ENCODE results near the gene OARD1.

OARD1 gene

GRCh38 chr6:41047745-41048732, 24.1 kb downstream of the OARD1 start:
- H3K4me1 ChIP-seq (ENCODE audit: control insufficient read depth, insufficient read depth, low read length) = no peaks in the 10 kb centered on the region
- TF ChIP-seq ZBTB44 (tag by site-specific recombination; IDR thresholded peaks at IDR 0.05) = no peak
- no peak for TF ChIP-seq ZNF223 (tag by site-specific recombination; IDR thresholded peaks at IDR 0.05)
- no peak for TF ChIP-seq HOXA7 (CRISPR knock-in tag; IDR thresholded peaks at IDR 0.05; ENCODE audit: borderline replicate concordance)
- TF ChIP-seq GLIS2 (tag by site-specific recombination; IDR thresholded peaks at IDR 0.05) = no peak
- TF ChIP-seq ZNF112 (tag by site-specific recombination; IDR thresholded peaks at IDR 0.05) = no peak
- TF ChIP-seq ZNF571 (tag by site-specific recombination; IDR thresholded peaks at IDR 0.05) = no peak
- TF ChIP-seq ZNF707 (tag by site-specific recombination; IDR thresholded peaks at IDR 0.05) = no peak
- TF ChIP-seq ZFP69B (tag by site-specific recombination; IDR thresholded peaks at IDR 0.05) = no peak
- no peak for TF ChIP-seq ZNF544 (tag by site-specific recombination; IDR thresholded peaks at IDR 0.05)
- TF ChIP-seq ZNF776 (tag by site-specific recombination; IDR thresholded peaks at IDR 0.05; ENCODE audit: borderline replicate concordance) = no peak
- no peak for TF ChIP-seq ZNF521 (tag by site-specific recombination; IDR thresholded peaks at IDR 0.05)
- no peak for TF ChIP-seq ZNF169 (tag by site-specific recombination; IDR thresholded peaks at IDR 0.05)
- no peak for TF ChIP-seq KLF16 (tag by site-specific recombination; IDR thresholded peaks at IDR 0.05)
- TF ChIP-seq ZNF19 (tag by site-specific recombination; IDR thresholded peaks at IDR 0.05; ENCODE audit: low read depth) = no peak
- TF ChIP-seq MYNN (tag by site-specific recombination; IDR thresholded peaks at IDR 0.05; ENCODE audit: borderline replicate concordance) = no peak
- no peak for TF ChIP-seq ZNF362 (tag by site-specific recombination; IDR thresholded peaks at IDR 0.05)
- TF ChIP-seq ZSCAN18 (tag by site-specific recombination; IDR thresholded peaks at IDR 0.05) = no peak
- no peak for TF ChIP-seq TRIM28 (IDR thresholded peaks at IDR 0.05; ENCODE audit: borderline replicate concordance, low read length)
- no peak for TF ChIP-seq RBAK (tag by site-specific recombination; IDR thresholded peaks at IDR 0.05)
- H3K9me3 ChIP-seq (ENCODE audit: control insufficient read depth, insufficient read depth, low read depth, low read length) = no peaks in the 10 kb centered on the region
- no peak overlapping the region for H3K4me3 ChIP-seq (ENCODE audit: low read depth, low read length)
- CTCF ChIA-PET = interaction anchor here (1.5 to 10.6 kb wide), 3 partner anchors 9 to 23 kb away, joined by 3 to 100 read pairs (median 12); partner anchors contain the start of genes TSPO2 and UNC5CL
- no peaks in the 10 kb centered on the region for H3K36me3 ChIP-seq (ENCODE audit: control insufficient read depth in 2 of 2, insufficient read depth in 1 of 2, low read length in 2 of 2)
- POLR2A ChIA-PET = no interaction called here
- no peak overlapping the region for H3K27ac ChIP-seq (ENCODE audit: extremely low read depth, low read depth, low read length)

GRCh38 chr6:41047306-41047705, 24.9 kb downstream of the OARD1 start:
- Histone ChIP-seq H3K36me3 (ENCODE audit: control insufficient read depth in 2 of 2, insufficient read depth in 1 of 2, low read length in 2 of 2) (no peaks in the 10 kb centered on the region), H3K4me3 (ENCODE audit: low read depth, low read length) (no peak overlapping the region), H3K4me1 (ENCODE audit: control insufficient read depth, insufficient read depth, low read length) (no peaks in the 10 kb centered on the region), H3K27ac (ENCODE audit: extremely low read depth, low read depth, low read length) (no peak overlapping the region), H3K9me3 (ENCODE audit: control insufficient read depth, insufficient read depth, low read depth, low read length) (no peaks in the 10 kb centered on the region)
- TF ChIP-seq ZNF10 (tag by site-specific recombination; IDR thresholded peaks at IDR 0.05) (no peak), SCRT2 (tag by site-specific recombination; IDR thresholded peaks at IDR 0.05) (no peak), ZSCAN5A (tag by site-specific recombination; IDR thresholded peaks at IDR 0.05) (no peak), ZNF311 (tag by site-specific recombination; IDR thresholded peaks at IDR 0.05; ENCODE audit: borderline replicate concordance) (no peak), ZNF596 (tag by site-specific recombination; IDR thresholded peaks at IDR 0.05) (no peak), ZBTB48 (tag by site-specific recombination; IDR thresholded peaks at IDR 0.05) (no peak), ZNF785 (tag by site-specific recombination; IDR thresholded peaks at IDR 0.05) (no peak), ZNF692 (tag by site-specific recombination; IDR thresholded peaks at IDR 0.05) (no peak)
- CTCF ChIA-PET = interaction anchor here (1.6 to 10.6 kb wide), 4 partner anchors 8 to 152 kb away, joined by 4 to 100 read pairs (median 8); partner anchors contain the start of genes TSPO2 and UNC5CL
- POLR2A ChIA-PET = no interaction called here

Measured in HEK293 (cell line).